NCI-H748 (cell line): ENCODE data around the gene SLC25A1.

Experiments used
- DNase-seq: peaks from one replicate; lab custom pipeline; 2025; ENCODE audit not compliant: unreplicated experiment; lab: John Stamatoyannopoulos, UW

Gene SLC25A1

GRCh38 chr22:19181786-19182471 is 3.4 kb upstream of the SLC25A1 start:
- no peak for DNase-seq

- no peak for DNase-seq
Measured at GRCh38 chr22:19180740-19181410, 2.3 kb upstream of the SLC25A1 start.

- DNase-seq, result no peak
Measured at GRCh38 chr22:19180234-19180633, 1.7 kb upstream of the SLC25A1 start.

GRCh38 chr22:19179497-19180048 is 1.0 kb upstream of the SLC25A1 start:
- peak; percentile 85 for DNase-seq

GRCh38 chr22:19178065-19178656 is 375 bp downstream of the SLC25A1 start:
- DNase-seq, result peak; percentile 71

- DNase-seq, result peak; percentile 49
Measured at GRCh38 chr22:19177164-19178064, 1.1 kb downstream of the SLC25A1 start.

- no peak for DNase-seq
Measured at GRCh38 chr22:19176732-19177131, 1.8 kb downstream of the SLC25A1 start.

- DNase-seq, result no peak
Measured at GRCh38 chr22:19176175-19176643, 2.3 kb downstream of the SLC25A1 start.

- DNase-seq, result no peak
Measured at GRCh38 chr22:19175602-19176174, 2.8 kb downstream of the SLC25A1 start.

GRCh38 chr22:19175026-19175601 is 3.4 kb downstream of the SLC25A1 start:
- no peak for DNase-seq

GRCh38 chr22:19174106-19175025 is 4.2 kb downstream of the SLC25A1 start:
- DNase-seq, result no peak

GRCh38 chr22:19173047-19174035 is 5.2 kb downstream of the SLC25A1 start:
- no peak for DNase-seq

GRCh38 chr22:19172213-19173046 is 6.1 kb downstream of the SLC25A1 start:
- no peak for DNase-seq

- no peak for DNase-seq
Measured at GRCh38 chr22:19169947-19170318, 8.6 kb downstream of the SLC25A1 start.

- DNase-seq, result peak; percentile 27
Measured at GRCh38 chr22:19169002-19169946, 9.3 kb downstream of the SLC25A1 start.
